HTERT RPE-1 (cell line): Measurements from ENCODE around the gene TMEM63A.

ENCODE experiments used
- in situ Hi-C: fragments of 300-500 bp; cut with MboI; formaldehyde crosslinking; loops from 4 replicates; pipeline ENCODE4 v1.14.3; 2020; ENCODE audit warnings: low sequenced_read_pairs

Gene TMEM63A

GRCh38 chr1:225886159-225887029 is 4.2 kb upstream of the TMEM63A start:
- in situ Hi-C loops, result no loop called here

DNA sequence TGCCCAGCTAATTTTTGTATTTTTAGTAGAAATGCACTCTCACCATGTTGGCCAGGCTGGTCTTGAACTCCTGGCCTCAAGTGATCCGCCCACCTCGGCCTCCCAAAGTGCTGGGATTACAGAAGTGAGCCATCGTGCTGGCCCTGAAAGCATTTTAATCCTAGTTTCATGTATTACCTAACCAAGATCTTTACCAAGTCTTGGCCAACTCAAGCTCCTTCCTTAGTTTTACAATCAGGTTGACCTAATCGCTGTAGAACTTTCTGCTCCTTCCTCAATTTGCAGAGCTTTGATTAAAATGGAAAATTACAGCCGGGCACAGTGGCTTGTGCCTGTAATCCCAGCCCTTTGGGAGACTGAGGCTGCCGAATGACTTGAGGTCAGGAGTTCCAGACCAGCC is 3.2 kb upstream of the TMEM63A start:
- in situ Hi-C loops, result no loop called here

GRCh38 chr1:225883616-225884265 is 1.6 kb upstream of the TMEM63A start:
- in situ Hi-C loops, result no loop called here

DNA sequence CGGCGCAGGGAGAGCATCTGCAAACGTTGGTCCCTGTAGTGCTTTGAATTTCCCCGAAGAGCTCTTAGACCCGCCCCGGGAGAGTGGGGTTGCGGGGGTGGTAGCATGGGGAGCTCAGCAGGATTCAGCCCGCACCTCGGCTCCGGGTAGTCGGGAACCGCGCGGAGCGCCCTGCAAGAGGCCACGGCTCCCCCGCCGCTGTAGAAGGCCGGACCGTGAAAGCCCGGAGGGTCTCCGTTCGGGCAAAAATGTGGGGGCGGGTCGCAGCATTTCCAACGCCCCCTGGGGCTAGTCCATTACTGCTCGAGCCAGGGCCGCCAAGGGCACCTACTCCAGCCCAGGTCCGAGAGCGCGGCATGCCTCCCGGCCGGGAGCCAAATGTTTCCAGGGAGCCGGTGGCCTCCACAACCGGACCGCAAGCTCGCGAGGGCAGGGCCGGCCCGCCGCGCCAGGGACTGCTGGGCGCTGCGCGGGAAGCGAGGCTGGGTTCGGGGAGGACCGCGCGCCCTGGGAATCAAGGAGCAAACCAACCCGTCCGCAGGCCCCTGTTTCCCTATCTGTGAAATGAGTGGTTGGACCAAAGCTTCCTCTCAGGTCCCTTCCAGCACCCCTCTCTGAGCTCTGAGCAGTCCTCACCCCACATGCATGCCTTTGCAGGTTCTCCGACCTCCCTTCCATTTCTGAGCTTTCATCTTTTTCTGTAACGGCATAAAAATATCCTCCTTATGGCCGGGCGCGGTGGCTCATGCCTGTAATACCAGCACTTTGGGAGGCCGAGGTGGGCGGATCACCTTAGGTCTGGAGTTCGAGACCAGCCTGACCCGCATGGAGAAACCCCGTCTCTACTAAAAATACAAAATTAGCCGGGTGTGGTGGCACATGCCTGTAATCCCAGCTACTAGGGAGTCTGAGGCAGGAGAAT is 775 bp upstream of the TMEM63A start:
- in situ Hi-C loops, result no loop called here

- in situ Hi-C loops, result no loop called here
These were observed 860 bp downstream of the TMEM63A start for GRCh38 chr1:225881081-225881958.

- in situ Hi-C loops, result no loop called here
These were observed 1.5 kb downstream of the TMEM63A start for GRCh38 chr1:225880636-225881035.

DNA sequence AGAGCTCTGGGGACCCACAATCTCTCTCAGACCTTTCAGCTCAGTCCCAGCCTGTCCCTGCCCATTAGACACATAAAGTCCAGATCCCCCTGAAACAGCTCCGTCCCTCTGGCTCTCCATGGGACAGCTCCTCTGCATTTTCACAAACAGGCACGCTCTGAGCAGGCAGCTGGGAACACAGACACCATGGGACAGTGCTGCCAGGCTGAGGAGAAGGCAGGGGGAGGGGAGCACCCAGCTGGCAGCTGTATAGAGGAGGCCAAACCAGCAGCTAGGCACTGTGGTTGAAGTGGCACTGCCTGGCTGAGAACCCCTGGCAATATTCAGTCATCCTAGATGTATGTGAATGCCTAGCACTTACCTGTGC is 2.0 kb downstream of the TMEM63A start:
- in situ Hi-C loops, result no loop called here

- in situ Hi-C loops, result no loop called here
These were observed 2.5 kb downstream of the TMEM63A start for GRCh38 chr1:225879521-225880221.

GRCh38 chr1:225878282-225878681 is 3.9 kb downstream of the TMEM63A start:
- in situ Hi-C loops, result no loop called here

DNA sequence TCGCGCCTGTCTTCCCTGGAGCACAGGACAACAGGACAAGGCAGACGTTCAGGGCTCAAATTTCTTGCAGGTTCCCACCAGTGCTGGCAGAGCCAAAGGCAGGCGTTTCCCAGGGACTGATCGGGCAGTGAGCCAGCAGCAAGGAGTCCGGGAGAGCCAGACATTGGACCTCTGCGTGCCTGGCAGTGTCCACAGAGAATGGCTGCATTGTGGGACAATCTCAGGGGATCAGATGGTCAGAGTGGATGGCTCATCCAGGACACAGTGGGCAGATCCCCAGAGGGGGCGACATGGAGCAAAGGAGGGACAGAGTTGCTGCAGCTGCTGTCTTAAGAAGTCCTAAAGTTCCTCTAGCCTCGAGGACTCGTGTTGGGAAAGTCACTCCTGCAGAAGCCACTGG is 4.6 kb downstream of the TMEM63A start:
- in situ Hi-C loops, result no loop called here

- in situ Hi-C loops, result no loop called here
These were observed 5.2 kb downstream of the TMEM63A start for GRCh38 chr1:225876900-225877510.

GRCh38 chr1:225875044-225875815 is 7.0 kb downstream of the TMEM63A start:
- in situ Hi-C loops, result no loop called here

GRCh38 chr1:225874431-225874830 is 7.7 kb downstream of the TMEM63A start:
- in situ Hi-C loops, result no loop called here

DNA sequence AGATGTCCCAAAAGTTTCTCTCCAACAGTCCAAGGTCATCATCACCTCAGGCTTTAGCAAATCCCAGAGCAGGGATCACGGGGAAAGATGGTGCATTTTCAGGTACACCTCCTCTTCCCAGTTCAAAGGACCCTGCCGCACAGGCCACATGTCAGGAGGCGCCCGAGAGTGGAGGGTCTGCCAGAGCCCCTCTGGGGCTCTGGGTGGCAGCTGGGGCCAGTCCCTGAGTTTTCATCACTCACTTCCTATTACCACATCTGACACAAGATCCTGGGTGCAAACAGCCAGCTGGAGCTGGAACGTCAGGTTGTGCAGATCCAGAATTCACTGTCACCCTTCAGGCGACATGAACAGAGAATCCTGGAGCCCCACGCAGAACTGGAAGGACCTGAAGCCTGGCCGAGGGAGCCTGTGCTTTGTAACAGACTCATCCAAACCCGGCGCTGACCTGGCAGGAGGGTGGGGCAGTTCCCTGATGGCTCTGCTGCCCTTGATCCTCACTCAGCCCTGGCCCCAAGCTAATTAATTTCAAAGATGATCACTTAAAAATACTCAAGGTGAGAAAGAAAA is 8.8 kb downstream of the TMEM63A start:
- in situ Hi-C loops, result no loop called here

GRCh38 chr1:225872075-225872430 is 10.1 kb downstream of the TMEM63A start:
- in situ Hi-C loops, result no loop called here

- in situ Hi-C loops, result no loop called here
These were observed 10.7 kb downstream of the TMEM63A start for GRCh38 chr1:225871359-225872074.

GRCh38 chr1:225870911-225871310 is 11.3 kb downstream of the TMEM63A start:
- in situ Hi-C loops, result no loop called here
